ENCODE data around the gene CHST15. TPM values are rescaled to one million over a fixed set of nuclear protein-coding genes. Genes with fewer than 3 reads are reported as not detected.

The CHST15 gene
- total and polyA plus RNA-seq, 8 donors: 2.6 to 30.4 (median 14.6) TPM

DNA sequence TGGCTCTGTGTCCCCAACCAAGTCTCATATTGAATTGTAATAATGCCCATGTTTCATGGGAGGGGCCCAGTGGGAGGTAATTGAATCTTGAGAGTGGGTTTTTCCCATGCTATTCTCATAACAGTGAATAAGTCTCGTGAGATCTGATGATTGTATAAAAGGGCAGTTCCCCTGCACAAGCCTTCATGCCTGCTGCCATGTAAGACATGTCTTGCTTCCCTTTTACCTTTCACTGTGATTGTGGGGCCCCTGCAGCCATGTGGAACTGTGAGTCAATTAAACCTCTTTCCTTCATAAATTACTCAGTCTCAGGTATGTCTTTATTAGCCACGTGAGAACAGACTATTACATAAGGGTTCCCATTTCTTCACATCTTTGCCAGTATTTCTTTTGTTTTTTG lies 104.7 kb downstream of the CHST15 start:
- no peak for DNase-seq
- H3K27ac ChIP-seq: no peak overlapping the region
- 65 to 81% (median 73%) methylated on average over 2 of the region's 2 CpGs for WGBS, 5 donors

DNA sequence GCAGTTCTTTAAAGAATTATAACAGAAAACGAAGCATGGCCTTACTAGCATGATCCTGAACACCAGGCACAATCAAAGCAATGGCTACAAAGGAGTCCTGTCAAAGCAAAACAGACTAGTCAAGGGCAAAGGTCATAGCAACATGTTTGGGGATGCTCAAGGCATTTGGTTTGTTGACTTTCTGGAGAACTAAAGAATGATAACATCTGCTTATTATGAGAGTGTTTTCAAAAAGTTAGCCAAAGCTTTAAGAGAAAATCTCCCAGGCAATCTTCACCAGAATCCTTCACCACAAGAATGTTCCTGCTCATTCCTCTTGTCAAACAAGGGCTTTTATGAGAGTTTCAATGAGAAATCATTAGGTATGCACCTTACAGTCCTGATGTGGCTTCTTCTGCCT lies 106.7 kb downstream of the CHST15 start:
- no peak for TF ChIP-seq POLR2A (IDR thresholded peaks at IDR 0.05)
- no peak for TF ChIP-seq CTCF (IDR thresholded peaks at IDR 0.05)
- no peak for TF ChIP-seq POLR2AphosphoS5 (IDR thresholded peaks at IDR 0.05)
- TF ChIP-seq EP300 (IDR thresholded peaks at IDR 0.05): no peak
- Histone ChIP-seq H3K9me3 (no peaks in the 10 kb centered on the region), H3K4me3 (no peak overlapping the region), H3K27me3 (peaks cover 0 to 23% (median 17%) of the 10 kb centered on the region in 3 donors), H3K36me3 (no peaks in the 10 kb centered on the region), H3K27ac (no peak overlapping the region), H3K4me1 (peaks cover 0 to 6% (median under 1%) of the 10 kb centered on the region in 4 donors)
- no peak for DNase-seq
- intact Hi-C loops (cut with DNase I; ENCODE audit: low total_unique reads): no loop called here
- WGBS, 5 donors: 0 to 52% (median 29%) methylated on average over 1 of the region's 1 CpG

More for the DNA sequence above, 104.7 kb downstream of the CHST15 start:
- Histone ChIP-seq H3K9me3 (no peaks in the 10 kb centered on the region), H3K4me1 (peaks cover 0 to 11% (median 3%) of the 10 kb centered on the region in 4 donors), H3K27me3 (peaks cover 0 to 42% (median 36%) of the 10 kb centered on the region in 3 donors), H3K36me3 (no peaks in the 10 kb centered on the region), H3K4me3 (no peak overlapping the region)
- intact Hi-C loops (cut with DNase I; ENCODE audit: low total_unique reads): no loop called here
- TF ChIP-seq POLR2AphosphoS5 (IDR thresholded peaks at IDR 0.05): no peak

DNA sequence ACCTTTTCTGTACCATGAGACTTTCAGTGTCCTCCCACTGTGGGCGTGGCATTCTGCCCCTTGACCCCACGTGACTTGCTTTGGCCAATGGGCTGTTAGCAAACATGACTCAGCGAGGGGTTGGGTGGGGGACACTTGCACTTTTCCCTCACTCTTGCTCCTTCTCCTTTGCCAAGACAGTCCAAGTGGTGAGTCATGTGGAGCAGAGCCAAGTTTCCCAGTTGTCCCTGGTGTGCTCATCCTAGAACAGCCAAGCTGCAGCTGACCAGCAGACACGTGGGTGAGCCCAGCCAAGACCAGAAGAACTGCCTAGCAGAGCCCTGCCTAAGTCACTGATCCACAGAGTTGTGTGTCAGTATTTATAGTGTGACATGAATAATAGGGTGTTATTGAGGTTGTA lies 119.0 kb downstream of the CHST15 start:
- H3K4me1 ChIP-seq: peaks cover 0 to 8% (median 7%) of the 10 kb centered on the region in 4 donors
- H3K27me3 ChIP-seq: peaks cover 0 to 77% (median 48%) of the 10 kb centered on the region in 3 donors
- WGBS, 5 donors: 38 to 70% (median 60%) methylated on average over 4 of the region's 4 CpGs
- H3K4me3 ChIP-seq: no peak overlapping the region
- TF ChIP-seq POLR2AphosphoS5 (IDR thresholded peaks at IDR 0.05) (no peak), POLR2A (IDR thresholded peaks at IDR 0.05) (no peak), CTCF (IDR thresholded peaks at IDR 0.05) (no peak), EP300 (IDR thresholded peaks at IDR 0.05) (no peak)
- no peak overlapping the region for H3K27ac ChIP-seq
- DNase-seq: no peak
- H3K36me3 ChIP-seq: no peaks in the 10 kb centered on the region
- intact Hi-C loops (cut with DNase I; ENCODE audit: low total_unique reads): no loop called here
- peaks cover 0 to 23% (median 10%) of the 10 kb centered on the region in 4 donors for H3K9me3 ChIP-seq

DNA sequence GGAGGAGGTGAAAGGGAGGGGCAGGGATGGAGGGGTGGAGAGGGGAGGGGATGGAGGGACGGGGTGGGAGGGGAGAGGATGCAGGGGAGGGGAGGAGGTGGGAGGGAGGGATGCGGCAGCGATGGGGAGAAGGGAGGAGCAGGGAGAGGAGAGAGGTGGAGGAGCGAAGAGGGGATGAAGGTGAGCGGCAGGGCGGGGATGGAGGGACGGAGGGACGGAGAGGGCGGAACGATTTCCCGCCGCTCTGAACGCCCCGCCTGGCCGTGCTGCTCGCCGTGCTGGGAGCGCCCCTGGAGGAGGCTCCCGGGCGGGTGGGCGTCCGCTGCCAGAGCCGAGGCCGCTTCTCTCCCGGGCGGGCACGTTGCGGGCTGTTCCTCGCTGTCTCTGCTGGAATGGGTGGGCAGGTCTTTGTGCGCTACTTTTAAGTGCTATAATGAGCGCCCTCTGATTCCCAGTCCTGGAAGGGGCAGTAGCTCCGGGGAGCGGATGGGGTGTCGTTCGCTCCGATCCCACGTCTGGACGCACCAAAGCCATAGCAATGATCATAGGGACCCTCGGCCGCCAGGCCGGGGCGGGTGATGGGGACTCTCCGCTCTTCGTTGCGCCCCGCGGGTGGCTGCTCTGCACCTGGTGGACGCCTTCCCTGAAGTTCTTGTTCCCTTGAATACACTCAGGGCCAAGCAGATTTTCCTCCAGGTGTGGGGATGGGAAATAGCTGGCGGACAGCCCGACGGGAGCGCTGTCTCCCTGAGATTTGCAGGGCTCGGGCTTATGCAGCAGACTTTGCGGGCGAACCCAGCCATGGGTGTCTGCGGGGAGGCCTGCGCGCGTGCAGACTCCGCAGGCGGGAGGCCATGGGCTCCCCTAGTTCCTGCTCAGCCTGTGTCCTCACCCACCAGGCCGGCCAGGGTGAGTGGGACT lies 120.7 kb downstream of the CHST15 start:
- intact Hi-C loops (cut with DNase I; ENCODE audit: low total_unique reads): no loop called here
- Histone ChIP-seq H3K27me3 (peaks cover 0 to 88% (median 63%) of the 10 kb centered on the region in 3 donors), H3K27ac (no peak overlapping the region), H3K4me3 (no peak overlapping the region), H3K4me1 (peaks cover 0 to 10% (median 8%) of the 10 kb centered on the region in 4 donors), H3K9me3 (peaks cover 0 to 19% (median 10%) of the 10 kb centered on the region in 4 donors), H3K36me3 (no peaks in the 10 kb centered on the region)
- TF ChIP-seq POLR2AphosphoS5 (IDR thresholded peaks at IDR 0.05) (no peak), EP300 (IDR thresholded peaks at IDR 0.05) (no peak), POLR2A (IDR thresholded peaks at IDR 0.05) (no peak), CTCF (IDR thresholded peaks at IDR 0.05) (no peak)
- peak in 1 of 2 donors; percentile 35 for DNase-seq
- 3 to 13% (median 6%) methylated on average over 23 to 62 of the region's 62 CpGs for WGBS, 5 donors
